SW480 (cell line): ENCODE data around the gene SDSL.

Experiments used
- DNase-seq: peaks from one replicate; pipeline ENCODE4 v3.0.0-alpha.2; 2016; ENCODE audit warnings: low spot score

Gene SDSL

DNA sequence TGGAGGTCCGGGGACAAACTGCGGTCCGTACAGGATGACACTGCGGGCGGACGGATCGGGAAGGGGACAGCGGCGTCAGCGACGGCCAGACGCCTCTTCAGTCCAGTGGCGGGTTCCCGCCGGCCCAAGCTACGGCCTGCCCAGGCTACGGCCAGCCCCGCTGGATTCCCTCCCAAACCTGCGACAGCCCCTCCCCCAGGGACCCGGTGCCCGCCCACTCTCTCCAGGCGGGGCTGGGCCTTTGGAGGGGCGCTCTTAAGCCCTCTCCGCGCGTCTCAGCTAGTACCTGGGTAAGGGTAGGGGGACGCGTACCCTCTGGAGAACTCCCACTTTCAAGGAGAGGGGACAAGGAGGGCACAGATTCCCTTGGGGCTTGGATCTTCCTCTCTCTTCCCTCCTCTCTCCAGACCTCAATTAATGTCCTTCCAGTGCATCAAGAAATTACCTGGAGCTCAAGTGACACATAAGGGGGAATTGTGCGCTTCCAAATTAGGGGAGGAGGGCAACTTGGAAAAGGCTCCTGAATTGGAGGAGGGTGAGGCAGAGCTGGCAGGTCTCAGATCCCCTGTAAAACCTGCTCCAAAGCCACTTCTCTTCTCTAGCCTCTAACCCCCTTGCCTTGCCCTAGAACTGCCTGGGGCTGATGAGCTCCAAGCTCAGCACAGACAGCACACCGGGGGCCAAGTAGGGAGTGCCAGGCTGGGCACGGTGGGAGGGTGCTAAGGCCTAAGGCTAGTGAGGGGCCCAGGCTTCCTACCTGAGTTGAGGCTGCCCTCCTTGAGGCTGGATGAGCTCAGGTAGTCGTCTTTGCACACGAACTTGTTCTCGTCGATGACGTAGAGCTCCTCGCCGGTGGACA, 46.4 kb downstream of the SDSL start:
- DNase-seq: no peak

DNA sequence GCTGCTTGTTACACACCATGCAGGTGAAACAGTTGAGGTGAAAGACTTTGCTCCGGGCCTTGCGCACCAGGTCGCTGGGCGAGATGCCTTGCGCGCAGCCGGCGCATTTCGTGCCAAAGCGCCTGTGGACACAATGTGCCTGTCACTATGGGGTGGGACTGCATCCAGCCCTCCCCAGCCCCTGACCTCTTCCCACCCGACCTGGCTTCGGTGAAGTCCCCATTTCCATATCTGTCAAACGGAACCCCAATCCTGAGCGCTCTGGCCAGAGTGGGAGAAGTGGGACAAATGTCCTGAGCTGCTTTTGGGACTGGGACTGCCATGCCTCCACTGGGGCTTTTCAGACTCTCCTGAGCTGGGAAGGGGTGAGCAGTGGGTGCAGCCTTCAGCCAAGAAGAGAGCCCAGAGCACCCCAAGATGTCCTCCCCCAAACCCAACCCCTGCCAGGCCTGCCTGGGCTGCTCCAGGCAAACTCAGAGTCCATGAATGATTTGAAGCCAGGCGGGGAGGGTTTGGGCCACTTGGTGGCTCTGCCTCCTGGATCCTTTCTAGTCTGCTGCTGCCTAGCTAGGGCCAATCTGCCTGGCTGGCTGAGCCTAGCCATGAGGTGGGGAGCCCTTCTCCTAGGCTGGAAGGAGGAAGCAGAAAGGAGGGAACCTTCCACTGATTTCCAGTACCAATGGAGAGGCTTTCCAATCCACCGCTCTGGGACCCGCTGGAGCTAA, 47.2 kb downstream of the SDSL start:
- DNase-seq: no peak

DNA sequence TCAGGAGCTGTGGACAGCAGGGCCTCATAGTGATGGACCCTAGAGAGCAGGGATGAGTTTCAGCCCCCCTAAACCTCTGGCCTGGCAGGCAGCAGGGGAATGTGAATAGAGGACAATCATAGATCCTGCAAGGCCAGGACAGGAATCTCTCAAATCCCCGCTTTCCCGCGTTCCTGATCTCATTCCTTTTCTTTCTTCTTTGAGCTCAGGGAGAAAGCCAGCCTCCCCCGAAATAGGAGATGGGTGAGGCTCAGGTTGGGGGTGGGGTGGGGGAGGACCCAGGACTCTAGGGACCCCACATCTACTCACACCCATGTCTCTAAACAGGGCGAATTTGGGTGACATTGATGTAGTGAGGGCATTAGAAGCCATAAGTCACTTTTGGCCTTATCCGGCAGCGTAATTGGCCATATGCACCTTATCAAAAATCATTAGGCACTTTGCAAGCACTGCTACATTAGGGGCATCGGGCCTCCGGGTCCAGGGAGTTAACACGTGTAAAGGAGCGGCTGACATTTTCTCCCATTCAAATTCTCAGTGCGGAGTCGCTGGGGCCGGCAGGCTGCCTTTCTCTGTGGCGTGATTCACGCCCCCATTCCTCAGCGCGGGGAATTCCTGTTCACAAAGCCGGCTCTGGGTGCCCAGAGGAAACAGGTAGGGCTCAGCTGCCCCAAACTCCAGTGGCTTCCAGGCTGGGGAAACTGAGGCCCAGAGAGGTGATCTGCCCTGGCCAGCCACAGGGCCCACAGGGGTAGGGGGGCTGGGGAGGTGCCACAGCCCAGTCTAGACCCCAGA, 48.0 kb downstream of the SDSL start:
- no peak for DNase-seq

DNA sequence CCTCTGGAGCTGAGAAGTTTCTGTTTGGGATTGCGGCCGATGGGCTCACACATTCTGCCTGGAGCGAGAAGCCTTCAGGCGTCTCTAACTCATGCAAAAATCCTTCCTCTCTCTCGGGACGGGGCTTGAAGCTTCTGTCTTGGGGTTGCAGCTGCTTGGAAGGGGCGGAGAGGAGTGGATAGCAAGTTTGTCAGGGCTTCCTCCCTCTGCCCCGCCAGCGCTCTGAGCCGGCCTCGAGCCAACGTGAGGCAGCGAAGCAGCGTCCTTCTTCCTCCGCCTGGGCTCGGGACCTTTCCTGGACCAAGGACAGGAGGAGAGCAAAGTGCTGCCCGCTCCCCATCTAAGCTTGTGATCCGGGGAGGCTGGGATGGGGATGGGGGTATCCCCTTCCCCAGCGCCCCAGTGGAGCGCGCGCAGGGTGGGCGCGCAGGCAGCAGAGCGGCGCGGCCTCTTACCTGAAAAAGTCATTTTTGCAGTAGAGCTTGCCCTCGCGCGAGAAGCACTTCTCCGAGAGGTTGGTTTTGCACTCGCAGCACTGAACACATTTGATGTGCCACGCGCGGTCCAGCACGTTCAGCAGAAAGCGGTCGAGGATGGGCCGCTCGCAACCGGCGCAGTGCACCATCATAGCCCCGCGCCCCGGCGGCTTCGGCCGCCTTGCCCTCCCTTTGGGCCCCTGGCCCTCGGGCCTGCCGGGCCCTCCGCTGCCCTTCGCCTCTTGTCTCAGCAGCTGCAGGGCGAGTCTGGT, 48.9 kb downstream of the SDSL start:
- DNase-seq: no peak

DNA sequence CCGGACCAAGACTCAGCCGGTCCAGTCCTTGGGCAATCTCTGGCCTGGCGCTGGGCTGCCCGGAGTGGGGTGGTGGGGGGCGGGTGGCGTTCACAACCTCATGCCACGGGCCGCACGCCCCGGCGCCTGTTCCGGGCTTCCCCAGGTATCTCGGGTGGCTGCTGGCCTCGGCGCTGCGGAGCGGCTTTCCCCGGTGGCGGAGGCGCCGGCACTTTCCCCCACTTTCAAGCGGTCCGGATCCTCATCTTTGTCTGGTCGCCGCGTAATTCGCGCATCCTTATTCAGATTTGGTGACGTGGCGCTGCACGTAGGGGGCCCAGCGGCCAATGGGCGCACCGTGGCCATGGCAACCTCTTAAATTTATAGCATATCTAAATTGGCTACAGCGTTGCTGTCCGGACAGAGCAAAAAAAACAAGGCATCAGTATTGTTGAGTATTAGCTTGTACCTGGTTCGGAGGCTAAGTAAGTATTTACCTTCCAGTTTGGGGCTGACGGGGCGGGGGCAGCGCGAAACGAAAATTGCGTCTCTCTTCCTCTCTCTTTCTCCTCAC, 49.5 kb downstream of the SDSL start, which contains the start of gene LHX5:
Gene LHX5 (minus strand): TSS at position 253 of the 553 bp plus-strand sequence. CDS start 373 bp downstream, outside the sequence.
- no peak for DNase-seq

DNA sequence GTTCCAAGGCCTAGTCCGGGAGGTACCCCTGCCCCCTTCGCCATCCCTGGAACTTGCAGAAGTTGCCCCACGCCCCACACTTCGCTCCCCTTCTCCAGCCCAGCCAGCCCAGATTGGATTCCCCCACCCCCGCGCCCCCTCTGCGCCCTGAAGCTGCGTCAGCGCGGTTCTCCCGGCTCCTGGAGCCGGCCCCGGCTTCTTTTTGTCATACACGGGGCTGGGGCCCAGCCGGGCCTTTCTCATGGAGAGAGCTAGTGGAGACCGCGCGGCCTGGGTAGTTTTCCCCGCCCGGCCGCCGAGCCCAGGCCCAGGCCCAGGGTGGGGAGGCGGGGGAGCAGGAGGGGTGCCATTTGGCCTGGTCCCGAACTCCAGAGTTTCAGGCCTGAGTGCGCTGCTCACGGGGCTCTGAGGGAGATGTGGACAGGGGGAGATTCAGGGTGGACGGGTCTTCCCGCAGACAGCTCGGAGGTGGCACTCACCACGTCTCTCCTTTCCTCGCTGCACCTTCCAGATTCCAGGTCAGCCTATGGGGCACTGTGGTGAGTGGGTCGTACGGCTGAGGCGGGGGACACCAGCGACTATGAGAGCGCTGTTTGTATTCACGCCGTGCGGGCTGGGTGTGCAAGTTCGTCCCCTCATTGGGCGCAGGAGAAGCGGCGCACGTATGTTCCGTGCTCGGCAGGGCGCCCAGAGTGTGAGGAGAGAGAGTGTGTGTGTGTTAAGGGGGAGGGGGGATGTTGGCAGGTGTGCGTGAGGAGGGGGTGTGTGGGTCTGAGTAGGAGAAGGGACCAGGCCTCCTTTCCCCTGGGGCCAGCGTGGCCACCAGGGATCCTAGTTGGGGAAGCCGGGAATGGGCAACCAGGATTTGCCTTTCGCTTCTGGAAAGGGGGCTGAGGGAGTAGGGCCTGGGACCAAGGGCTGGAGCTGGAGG, 50.3 kb downstream of the SDSL start:
- no peak for DNase-seq

DNA sequence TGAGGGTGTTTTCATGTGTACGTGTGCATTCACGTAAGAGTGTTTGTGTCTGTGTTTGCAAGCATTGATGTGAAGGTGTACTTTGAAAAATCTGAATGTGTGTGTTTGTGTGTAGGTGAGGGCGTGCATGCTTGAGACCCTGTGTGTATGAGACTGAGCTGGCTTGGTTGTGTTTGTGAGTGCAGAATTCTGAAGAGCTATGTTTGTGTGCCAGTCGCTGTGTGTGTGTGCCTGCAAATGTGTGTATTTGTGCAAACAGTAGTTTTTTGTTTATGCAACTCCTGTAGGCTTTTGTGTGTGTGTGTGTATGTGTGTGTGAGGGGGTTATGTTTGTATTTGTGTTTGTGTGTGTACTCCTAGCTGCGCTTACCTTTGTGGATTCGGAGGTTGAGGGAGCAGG, 51.2 kb downstream of the SDSL start:
- DNase-seq: no peak

DNA sequence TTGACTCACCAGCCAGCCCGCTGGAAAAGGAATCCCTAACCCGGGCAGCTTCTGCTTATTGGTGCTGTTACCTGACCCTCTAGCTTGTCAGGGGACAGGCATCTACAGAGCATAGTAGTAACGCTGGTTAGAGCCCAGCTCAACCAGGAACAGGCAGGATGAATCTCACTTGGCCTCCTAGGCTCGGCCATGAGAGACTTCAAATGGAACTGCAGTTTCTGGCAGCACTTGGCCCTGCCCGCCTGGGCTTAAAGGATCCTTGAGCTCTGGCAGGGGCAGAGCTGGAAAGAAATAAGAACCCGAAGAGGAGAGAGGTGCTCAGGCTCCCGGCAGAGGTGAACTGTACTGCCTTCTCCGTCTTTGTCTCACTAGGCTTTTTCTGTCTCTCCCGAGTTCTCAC, 51.8 kb downstream of the SDSL start:
- DNase-seq: no peak

DNA sequence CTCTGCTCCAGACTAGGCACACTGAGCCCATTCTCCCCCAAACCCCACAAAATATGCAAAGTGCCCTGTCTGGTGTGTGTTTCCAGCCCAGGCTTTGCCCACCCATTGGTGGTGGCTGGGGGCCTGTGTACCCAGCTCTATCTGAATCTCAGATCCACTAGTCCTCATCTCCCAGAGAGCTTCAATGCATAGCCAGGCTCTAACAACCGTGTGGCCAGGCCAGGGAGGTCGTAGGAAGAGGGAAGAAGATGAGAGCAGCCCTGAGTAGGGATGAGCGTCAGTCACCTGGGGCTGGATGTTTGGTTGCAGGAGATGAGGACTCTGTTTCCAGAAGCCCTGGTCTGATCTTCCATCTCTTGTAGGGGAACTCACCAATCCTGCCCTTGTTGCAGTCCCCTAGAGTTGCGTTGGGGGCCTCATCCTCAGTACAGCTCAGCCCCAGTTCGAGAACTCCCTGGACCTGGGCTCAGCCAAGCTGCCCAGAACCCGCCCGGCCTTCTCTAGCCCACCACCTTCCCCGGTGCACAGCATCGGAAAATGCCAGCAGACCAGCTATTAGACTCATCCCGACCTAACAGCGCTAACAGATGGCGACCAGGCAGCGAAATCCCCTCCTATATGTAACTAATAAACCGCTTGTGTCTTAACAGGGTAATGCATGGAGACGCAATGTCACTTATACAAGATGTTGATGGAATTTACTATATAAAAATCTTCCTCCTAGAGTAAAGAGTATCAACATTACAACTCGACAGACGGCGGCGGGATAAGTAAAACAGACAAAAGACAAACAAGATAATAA, 52.7 kb downstream of the SDSL start:
- DNase-seq: no peak

DNA sequence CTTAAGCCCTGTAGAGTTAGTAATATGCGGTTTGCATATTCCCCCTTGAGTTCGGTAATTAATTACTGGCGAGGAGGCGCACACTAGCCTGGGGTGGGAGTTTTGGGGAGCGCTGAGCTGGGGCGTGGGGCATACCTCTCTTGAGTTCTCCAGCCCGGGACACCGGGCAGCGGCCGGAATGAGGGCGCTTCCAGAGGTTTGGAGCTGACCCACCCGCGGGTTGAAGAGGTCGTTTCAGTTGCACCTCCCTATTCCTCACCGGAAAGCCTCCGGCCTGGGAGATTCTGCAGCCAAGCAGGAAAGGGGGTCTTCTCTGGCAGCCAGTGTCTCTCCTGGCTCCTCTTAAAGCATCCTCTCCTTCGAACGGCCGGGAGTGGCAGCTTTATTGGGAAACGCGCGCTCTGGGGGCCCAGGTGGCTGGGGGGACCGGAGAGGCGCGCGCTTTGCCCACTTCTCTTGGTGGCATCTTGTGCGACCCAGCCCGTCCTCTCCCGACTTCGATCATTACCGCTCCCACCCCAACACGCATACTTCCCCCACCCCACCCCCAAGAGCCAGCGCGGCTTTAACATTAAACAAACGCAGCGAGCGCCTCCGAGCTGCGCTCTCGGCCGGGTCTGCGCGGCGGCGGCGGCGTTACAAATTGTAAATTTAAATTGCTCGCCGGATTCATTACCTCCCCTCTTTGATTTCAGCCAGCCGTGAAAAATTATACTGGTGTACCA, 53.4 kb downstream of the SDSL start:
- DNase-seq: no peak

DNA sequence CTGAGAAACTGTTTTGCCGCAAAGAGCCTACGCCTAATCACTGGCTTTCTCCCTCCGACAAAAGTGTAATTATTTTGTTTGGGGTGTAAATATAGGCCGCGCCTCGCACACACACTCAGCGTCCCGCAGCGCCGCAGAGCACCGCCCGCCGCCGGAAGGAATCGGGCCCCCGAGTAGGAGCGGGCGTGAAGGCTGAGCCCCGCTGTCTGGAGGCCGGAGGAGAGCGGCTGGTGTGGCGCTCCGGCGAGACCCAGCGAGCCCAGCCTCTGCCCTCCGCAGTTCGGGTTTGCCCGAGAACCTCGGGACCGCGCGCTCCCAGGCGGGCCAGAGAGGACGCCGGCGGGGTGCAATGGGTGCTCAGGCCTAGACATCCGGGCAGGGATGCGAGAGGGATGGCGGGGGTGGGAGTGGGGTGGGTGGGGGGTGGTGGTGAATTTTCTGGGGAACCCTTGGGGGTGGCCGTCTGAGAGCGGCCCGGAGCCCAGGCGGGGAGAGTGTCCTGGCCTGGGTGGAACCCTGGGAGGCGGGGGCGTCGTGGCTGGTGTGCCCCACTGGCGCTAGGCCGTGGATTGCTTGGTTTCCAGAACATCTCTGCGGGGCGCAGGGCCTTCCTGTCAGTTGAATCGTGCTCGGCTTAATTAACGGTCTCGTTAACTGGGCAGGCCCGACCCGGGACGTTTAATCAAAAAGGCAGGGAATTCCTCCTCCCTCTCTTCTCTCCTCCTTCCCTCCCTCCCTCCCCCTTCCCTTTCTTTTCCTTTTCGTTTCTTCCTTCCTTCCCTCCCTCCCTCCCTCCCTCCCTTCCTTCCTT, 54.2 kb downstream of the SDSL start:
- DNase-seq: no peak

DNA sequence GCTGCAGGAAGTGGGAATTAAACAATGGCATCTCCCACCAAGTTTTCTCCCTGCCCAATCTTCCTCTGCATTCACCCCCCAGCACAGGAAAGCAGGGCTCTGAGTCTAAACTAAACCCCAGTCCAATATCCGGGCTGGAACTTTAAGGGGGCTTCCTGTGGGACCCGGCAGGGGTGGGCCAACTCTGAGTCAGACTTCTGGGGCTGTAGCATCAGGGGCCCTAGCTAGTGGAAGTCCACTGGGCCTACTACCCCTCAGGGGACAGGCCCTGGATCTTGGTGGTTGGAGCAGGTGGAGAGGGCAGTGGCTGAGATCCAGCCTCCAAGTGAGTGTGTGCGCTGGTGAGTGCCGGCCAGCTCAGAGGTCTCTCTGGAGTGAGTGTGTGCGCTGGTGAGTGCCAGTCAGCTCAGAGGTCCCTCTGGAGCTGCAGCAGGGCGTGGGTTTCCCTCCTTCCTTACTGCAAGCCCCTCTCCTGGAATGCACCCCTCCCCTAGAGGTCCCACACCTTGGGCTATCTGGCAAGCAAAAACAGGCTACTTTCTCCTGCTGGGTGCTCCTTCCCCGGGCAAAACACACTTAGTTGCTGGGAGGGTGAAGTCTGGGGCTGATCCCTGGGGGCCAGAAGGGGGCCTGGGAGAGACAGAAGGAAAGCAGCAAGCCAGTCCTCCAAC, 55.1 kb downstream of the SDSL start:
- DNase-seq: no peak

DNA sequence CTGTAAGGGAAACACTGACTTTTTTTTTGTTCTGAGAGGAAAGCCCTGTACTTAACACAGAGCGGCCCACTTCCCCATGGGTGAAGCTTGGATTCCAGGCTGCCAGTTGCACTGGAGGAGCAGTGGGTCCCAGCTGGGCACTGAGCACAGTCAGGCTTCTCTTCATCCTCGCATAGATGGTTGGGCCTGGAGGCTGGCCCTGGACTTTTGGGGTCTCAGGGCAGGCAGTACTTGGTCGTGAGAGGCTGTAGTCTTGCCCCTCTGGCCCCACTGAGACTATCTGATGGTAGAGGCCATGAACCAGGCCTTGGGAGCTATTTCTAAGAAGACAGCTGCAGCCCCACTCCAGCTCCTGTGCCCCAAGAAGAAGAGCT, 55.6 kb downstream of the SDSL start:
- no peak for DNase-seq

DNA sequence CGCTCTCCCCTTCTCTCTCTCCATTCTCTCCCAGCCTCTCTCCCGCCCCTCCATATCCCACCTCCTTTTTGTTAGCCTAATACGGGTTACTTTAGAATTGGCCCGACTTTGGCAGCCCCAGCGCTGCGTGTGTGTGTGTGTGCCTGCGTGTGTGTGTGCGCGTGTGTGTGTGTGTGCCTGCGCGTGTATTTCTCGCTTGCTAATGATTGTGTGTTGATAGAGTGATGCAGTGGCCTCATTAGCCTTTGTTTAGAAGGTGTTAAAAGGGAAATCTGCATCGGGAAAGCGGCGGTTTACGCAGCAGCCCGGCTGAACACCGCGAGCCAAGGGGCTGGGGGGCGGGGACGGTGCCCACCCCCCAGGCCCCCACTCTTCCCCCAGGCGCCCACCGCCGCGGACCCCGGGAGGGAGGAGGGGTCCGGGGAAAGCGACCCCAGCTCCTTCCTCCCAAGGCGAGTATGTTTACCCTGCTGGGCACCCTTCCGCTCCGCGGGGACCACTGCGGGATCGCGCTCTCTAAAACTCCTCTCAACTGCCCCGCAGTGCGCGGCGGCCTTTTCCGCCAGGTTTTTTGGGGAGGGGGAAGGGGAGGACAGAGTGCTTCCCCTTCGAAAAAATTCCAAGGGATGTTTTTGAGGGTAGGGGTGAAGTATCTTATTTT, 56.3 kb downstream of the SDSL start:
- no peak for DNase-seq

DNA sequence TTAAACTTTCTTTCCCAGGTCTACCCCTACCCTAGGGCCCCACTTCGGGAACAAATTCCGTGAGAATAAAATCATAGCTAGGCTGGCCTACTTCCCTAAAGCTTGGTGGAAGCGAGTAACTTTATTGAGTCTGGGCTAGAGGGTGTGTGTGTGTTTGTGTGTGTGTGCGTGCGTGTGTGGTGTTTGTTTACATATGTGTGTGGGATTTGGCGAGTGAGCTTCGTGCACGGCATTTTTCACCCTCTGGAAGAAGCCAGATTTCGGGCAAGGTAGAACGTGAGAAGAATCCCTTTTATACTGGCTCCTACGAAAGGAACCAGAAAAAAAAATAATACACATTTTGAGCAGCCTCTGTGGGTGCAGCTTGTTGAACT, 57.0 kb downstream of the SDSL start:
- no peak for DNase-seq

DNA sequence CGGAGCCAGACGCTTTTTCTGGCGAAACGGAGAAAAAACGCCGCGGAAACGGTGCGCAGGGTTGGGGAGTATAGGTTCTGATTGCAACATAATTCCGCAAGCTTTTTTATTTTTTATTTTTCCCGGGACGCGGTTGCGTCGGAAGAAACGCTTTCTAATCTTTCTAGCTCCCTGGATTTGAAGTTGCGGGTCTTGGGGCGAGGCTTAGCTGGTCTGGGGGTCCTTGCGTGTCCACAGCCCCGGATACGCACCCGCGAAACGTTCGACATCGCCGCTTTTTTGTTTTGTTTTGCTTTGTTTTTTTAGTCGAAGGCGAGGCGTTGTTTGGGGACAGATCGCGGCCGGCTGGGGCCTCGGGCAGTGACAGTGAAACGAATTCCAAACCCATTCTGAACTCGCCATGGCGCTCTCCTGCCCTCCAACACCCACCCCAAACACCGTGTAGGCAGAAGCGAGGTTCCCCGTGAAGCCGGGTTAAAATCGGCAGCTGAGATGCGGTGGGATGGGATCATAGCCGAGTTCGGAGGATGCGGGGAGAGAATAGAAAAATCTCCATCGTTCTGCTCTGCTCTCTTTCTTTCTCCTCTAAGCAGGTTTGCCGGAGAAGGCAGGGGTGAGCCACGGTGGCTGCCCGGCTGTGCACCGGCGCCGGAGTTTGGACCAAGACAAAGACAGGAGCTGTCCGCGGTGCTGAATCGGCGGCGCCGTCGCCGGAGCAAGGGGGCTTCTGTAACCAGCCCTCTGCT, 57.6 kb downstream of the SDSL start:
- DNase-seq: no peak
